H1 (cell line): ENCODE measurements around the gene DNAJC7. TPM values are rescaled to one million over a fixed set of nuclear protein-coding genes. Genes with fewer than 3 reads are reported as not detected.

Source experiments
- ASH2L ChIP-seq: fragments of 200-600, 300-600 bp; sonication (generic); IDR thresholded peaks from one replicate; pipeline ENCODE4 v1.7.1; 2017; ENCODE audit warnings: low read length
- ATF2 ChIP-seq: IDR thresholded peaks from 2 replicates; pipeline ENCODE4 v1.6.1; 2012; ENCODE audit warnings: low read length, inconsistent platforms
- ATF3 ChIP-seq: IDR thresholded peaks from 2 replicates; pipeline ENCODE4 v1.6.1; 2011; ENCODE audit warnings: low read depth, mild to moderate bottlenecking, low read length; ENCODE audit not compliant: insufficient read depth
- BACH1 ChIP-seq: IDR thresholded peaks from 2 replicates; pipeline ENCODE4 v1.6.1; 2012; ENCODE audit warnings: low read length, improper control_type of control experiment
- E2F6 ChIP-seq: IDR thresholded peaks from 2 replicates; pipeline ENCODE4 v1.6.1; 2012; ENCODE audit warnings: inconsistent platforms
- EP300 ChIP-seq, 2 experiments: IDR thresholded peaks; 1 replicate in 1 of 2; 2 replicates in 1 of 2; pipeline ENCODE4 v1.6.1; 2011 to 2012; ENCODE audit warnings: low read depth in 2 of 2, low read length in 2 of 2, mild to moderate bottlenecking in 2 of 2, borderline replicate concordance in 1 of 2, inconsistent platforms in 1 of 2, moderate library complexity in 1 of 2
- FOSL1 ChIP-seq: IDR thresholded peaks from 2 replicates; pipeline ENCODE4 v1.6.1; 2011; ENCODE audit warnings: mild to moderate bottlenecking, low read depth, low read length, moderate library complexity; ENCODE audit not compliant: insufficient read depth
- HDAC6 ChIP-seq: IDR thresholded peaks from one replicate; pipeline ENCODE4 v1.7.1; 2012; ENCODE audit warnings: low read depth, mild to moderate bottlenecking, inconsistent platforms, low read length, moderate library complexity
- JUN ChIP-seq: IDR thresholded peaks from 2 replicates; pipeline ENCODE4 v1.6.1; 2011; ENCODE audit warnings: low read depth, mild to moderate bottlenecking, improper control_type of control experiment, low read length
- JUND ChIP-seq: IDR thresholded peaks from 2 replicates; pipeline ENCODE4 v1.6.1; 2011; ENCODE audit warnings: mild to moderate bottlenecking, improper control_type of control experiment, low read length
- KDM5A ChIP-seq: fragments of 200-600 bp; IDR thresholded peaks from 2 replicates; pipeline ENCODE4 v1.7.1; 2012; ENCODE audit warnings: mild to moderate bottlenecking, low read length, inconsistent platforms, mixed read lengths
- RFX5 ChIP-seq: IDR thresholded peaks from 2 replicates; pipeline ENCODE4 v1.6.1; 2011; ENCODE audit warnings: low read depth, low read length, improper control_type of control experiment, borderline replicate concordance
- RNF2 ChIP-seq: fragments of 200-900, 300-1000 bp; sonication (generic); IDR thresholded peaks from 2 replicates; pipeline ENCODE4 v1.7.1; 2016; ENCODE audit warnings: borderline replicate concordance, low read depth, mild to moderate bottlenecking, antibody characterized with exemption, low read length; ENCODE audit not compliant: poor library complexity, severe bottlenecking; ENCODE audit errors: missing control alignments
- SIRT6 ChIP-seq: IDR thresholded peaks from one replicate; pipeline ENCODE4 v1.7.1; 2012; ENCODE audit warnings: low read length, inconsistent platforms
- SUZ12 ChIP-seq: fragments of 200-600 bp; sonication (generic); IDR thresholded peaks from 2 replicates; pipeline ENCODE4 v1.6.1; 2012; ENCODE audit warnings: mild to moderate bottlenecking, inconsistent platforms, low read length, moderate library complexity, mixed read lengths
- TAF7 ChIP-seq: optimal IDR thresholded peaks from 2 replicates; pipeline ENCODE3; 2011; ENCODE audit warnings: low read depth, mild to moderate bottlenecking, inconsistent platforms, low read length, moderate library complexity, borderline replicate concordance
- TBP ChIP-seq: IDR thresholded peaks from 2 replicates; pipeline ENCODE4 v1.6.1; 2011; ENCODE audit warnings: low read depth, low read length, improper control_type of control experiment
- TCF12 ChIP-seq: IDR thresholded peaks from 2 replicates; pipeline ENCODE4 v1.6.1; 2011; ENCODE audit warnings: low read depth, mild to moderate bottlenecking, low read length
- TEAD4 ChIP-seq: IDR thresholded peaks from 2 replicates; pipeline ENCODE4 v1.6.1; 2012; ENCODE audit warnings: low read depth, low read length, inconsistent platforms, mixed read lengths
- ZNF274 ChIP-seq: IDR thresholded peaks from 2 replicates; pipeline ENCODE4 v1.7.0; 2012; ENCODE audit warnings: low read length, borderline replicate concordance; ENCODE audit errors: extremely low read depth
- polyA plus RNA-seq, 7 experiments: library from polyadenylated mRNA; depleted of rRNA in 3 of 7; stranded (reverse) in 5 of 7; unstranded in 2 of 7; fragments of >200 nt in 5 of 7; fragments of 200-250 nt in 2 of 7; gene quantifications; 1 replicate in 5 of 7; 2 replicates in 1 of 7; 4 replicates in 1 of 7; pipeline versions ENCODE4 v1.2.1 to v1.2.3, GENCODE V29; 2011 to 2013; ENCODE audit warnings: missing spikeins in 2 of 7, mixed read lengths in 2 of 7
- total RNA-seq: library from RNA; stranded (reverse); fragmentation: NEBNext Ultra II Directional; extraction: Animal tissue kit (Norgen Biotek cat#: 25700); gene quantifications from 2 replicates; pipeline ENCODE4 v1.2.1, GENCODE V29; 2021

Gene DNAJC7
- total and polyA plus RNA-seq, 2 of the 8 experiments (the other 6 are each of a cell fraction or from before 2014, with no cell fraction given), result 31.0 to 148 TPM

GRCh38 chr17:42016941-42017865, at the start of gene DNAJC7 (continued):
- TF ChIP-seq E2F6, result 0 out of 2 replicates have a peak, but pooled peaks have one; percentile 16
- TF ChIP-seq SIRT6, result no peak
- TF ChIP-seq RFX5, result no peak
- no peak; the same call in 1 of the 2 replicates for TF ChIP-seq ATF2
- peak; percentile 92 for TF ChIP-seq ASH2L
- peak; percentile 93 for TF ChIP-seq TAF7
- peak; percentile 95 for TF ChIP-seq TBP
- TF ChIP-seq BACH1, result peak; percentile 50; the same call in 1 of the 2 replicates
- no peak for TF ChIP-seq JUN
- TF ChIP-seq SUZ12, result no peak
- no peak; the same call in 1 of the 2 replicates for TF ChIP-seq JUND
- TF ChIP-seq RNF2, result no peak
- no peak for TF ChIP-seq EP300 (IDR thresholded peaks at IDR 0.05; ENCODE audit: borderline replicate concordance in 1 of 2, low read depth in 2 of 2, low read length in 2 of 2)
- TF ChIP-seq TEAD4, result no peak; the same call in 1 of the 2 replicates
- TF ChIP-seq ATF3, result no peak
- TF ChIP-seq ZNF274, result no peak
- TF ChIP-seq TCF12, result no peak
- no peak for TF ChIP-seq HDAC6
- TF ChIP-seq KDM5A, result 0 out of 2 replicates have a peak, but pooled peaks have one; percentile 28
- TF ChIP-seq FOSL1, result no peak
